ENCODE results near the gene OOSP3.

OOSP3 gene

DNA sequence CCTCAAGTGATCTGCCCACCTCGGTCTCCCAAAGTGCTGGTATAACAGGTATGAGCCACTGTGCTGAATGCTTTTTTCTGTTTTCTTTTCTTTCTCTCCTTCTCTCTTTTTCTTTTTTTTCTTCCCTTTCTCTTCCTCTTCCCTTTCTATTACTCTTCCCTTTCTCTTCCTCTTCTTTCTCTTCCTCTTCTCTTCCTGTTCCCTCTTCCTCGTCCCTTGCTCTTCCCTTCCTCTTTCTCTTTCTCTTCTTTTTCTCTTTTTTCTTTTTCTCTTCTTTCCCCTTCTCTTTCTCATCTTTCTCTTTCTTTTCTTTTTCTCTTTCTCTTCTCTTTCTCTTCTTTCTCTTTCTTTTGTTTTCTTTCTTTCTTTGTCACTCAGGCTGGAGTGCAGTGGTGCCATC is 60.9 kb downstream of the OOSP3 start:
- in situ Hi-C loops (cut with HindIII; ENCODE audit: low pct_unique_long_range_greater_than_20kb, low sequenced_read_pairs) = no loop called here
- no peak for TF ChIP-seq JUND (IDR thresholded peaks at IDR 0.05; ENCODE audit: low read depth)
- no peak for DNase-seq (ENCODE audit: low read depth in 1 of 2, low spot score in 1 of 2)

DNA sequence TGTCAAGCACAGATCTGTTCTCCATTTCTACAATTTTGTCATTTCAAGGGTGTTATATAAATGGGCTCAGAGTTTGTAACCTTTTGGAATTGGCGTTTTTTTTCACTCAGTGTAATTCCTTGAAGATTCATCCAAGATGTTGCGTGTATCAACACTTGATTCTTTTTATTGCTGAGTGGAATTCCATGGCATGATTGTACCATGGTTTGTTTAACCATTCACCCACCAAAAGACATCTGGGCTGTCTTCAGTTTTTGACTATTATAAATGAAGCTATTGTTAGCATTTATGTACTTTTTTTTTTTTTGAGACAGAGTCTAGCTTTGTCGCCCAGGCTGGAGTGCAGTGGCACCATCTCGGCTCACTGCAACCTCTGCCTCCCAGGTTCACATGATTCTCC is 62.5 kb downstream of the OOSP3 start:
- TF ChIP-seq JUND (IDR thresholded peaks at IDR 0.05; ENCODE audit: low read depth) = no peak
- in situ Hi-C loops (cut with HindIII; ENCODE audit: low pct_unique_long_range_greater_than_20kb, low sequenced_read_pairs) = no loop called here
- no peak for DNase-seq (ENCODE audit: low read depth in 1 of 2, low spot score in 1 of 2)

DNA sequence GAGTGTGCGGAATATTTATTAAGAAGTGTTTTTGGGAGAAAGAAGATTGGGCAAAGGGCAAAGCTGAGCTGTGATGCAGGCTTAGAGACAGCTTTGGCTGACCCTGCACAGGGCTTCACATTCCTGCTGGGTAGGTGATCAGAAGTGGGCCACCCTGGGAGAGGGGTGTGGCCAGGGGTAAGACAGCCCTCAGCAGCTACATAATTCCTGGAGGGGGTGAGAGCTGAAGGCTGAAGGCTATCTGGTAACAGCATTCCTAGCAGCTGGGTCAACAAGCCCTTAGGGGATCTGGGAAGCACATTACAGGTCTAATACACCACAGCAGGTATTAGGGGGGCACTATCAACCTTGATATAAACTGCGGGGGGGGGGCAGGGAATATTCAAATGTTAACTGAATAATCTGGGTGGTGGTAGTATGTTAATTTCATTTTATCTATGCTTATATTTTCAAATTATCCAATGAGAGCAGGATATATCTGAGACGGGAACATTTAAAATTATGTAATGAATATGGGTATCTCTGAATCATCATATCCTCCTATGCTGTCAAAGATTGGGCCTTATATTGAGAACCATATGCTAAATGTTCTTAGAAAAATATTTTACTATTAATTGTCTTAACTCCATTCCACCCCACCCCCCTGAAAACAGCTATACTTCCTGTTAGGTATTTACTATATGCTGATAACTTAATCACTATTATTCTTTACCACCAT is 65.6 kb downstream of the OOSP3 start:
- no peak for TF ChIP-seq JUND (IDR thresholded peaks at IDR 0.05; ENCODE audit: low read depth)
- DNase-seq (ENCODE audit: low read depth in 1 of 2, low spot score in 1 of 2) = no peak
- in situ Hi-C loops (cut with HindIII; ENCODE audit: low pct_unique_long_range_greater_than_20kb, low sequenced_read_pairs) = no loop called here

GRCh38 chr11:59944720-59945119 is 66.1 kb downstream of the OOSP3 start:
- in situ Hi-C loops (cut with HindIII; ENCODE audit: low pct_unique_long_range_greater_than_20kb, low sequenced_read_pairs) = no loop called here
- no peak for TF ChIP-seq JUND (IDR thresholded peaks at IDR 0.05; ENCODE audit: low read depth)
- DNase-seq (ENCODE audit: low read depth in 1 of 2, low spot score in 1 of 2) = no peak

Measured in T47D (cell line).